ENCODE measurements around the gene DLX3. TPM values are rescaled to one million over a fixed set of nuclear protein-coding genes. Genes with fewer than 3 reads are reported as not detected.

DLX3 gene
- total RNA-seq, 2 donors from 2014 or later: not detected

- intact Hi-C loops (cut with DNase I): no loop called here
- 84 to 85% methylated on average over 6 of the region's 6 CpGs for WGBS, 2 donors
These were observed 26.8 kb upstream of the DLX3 start for GRCh38 chr17:50021681-50022370.

DNA sequence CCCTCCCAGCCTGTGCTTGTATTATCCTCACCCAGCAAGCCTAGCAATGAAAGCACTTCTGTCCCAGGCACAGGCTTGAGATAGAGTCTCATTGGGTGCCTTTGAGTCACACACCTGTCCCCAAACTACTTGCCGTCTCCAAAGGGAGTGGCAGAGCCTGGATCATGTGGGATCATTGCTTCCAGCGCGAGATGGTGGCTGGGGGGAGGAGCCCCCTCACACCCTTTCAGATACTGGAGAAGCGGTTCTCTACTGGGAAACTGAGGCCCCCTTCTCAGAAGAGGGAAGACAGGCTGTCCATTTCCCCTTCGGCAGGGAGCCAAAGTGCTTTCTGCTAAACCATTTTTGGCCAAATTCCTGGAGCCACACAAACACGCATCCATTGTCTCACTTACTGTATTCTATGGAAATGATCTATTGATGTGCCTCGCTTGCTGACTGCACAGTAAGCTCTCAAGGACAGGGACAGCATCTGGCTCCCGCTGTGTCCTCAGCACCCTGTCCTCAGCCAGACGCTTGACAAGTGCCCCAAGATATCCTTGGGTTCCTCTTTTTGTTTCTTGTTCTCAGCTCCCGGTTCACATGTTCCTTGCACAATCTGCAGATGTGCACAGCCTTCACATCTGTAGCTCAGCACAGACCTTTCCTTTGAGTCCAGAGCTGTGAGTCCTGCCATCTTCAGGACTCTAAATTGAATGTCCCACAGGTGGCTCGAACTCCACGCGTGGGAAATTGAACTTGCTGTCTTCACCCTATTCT is 26.0 kb upstream of the DLX3 start:
- intact Hi-C loops (cut with DNase I): no loop called here
- 57 to 61% methylated on average over 9 to 13 of the region's 13 CpGs for WGBS, 2 donors
- Histone ChIP-seq H3K4me1 (no peaks in the 10 kb centered on the region), H3K4me3 (no peak overlapping the region), H3K27me3 (no peaks in the 10 kb centered on the region), H3K36me3 (replicated peaks in 1 of 2; ENCODE audit: insufficient read depth in 1 of 2, low read depth in 2 of 2) (no peaks in the 10 kb centered on the region), H3K27ac (no peak overlapping the region), H3K9me3 (no peaks in the 10 kb centered on the region)
- ATAC-seq (no peak), DNase-seq (no peak)
- no peak for TF ChIP-seq POLR2A (IDR thresholded peaks at IDR 0.05)
- TF ChIP-seq, protein P1, sequence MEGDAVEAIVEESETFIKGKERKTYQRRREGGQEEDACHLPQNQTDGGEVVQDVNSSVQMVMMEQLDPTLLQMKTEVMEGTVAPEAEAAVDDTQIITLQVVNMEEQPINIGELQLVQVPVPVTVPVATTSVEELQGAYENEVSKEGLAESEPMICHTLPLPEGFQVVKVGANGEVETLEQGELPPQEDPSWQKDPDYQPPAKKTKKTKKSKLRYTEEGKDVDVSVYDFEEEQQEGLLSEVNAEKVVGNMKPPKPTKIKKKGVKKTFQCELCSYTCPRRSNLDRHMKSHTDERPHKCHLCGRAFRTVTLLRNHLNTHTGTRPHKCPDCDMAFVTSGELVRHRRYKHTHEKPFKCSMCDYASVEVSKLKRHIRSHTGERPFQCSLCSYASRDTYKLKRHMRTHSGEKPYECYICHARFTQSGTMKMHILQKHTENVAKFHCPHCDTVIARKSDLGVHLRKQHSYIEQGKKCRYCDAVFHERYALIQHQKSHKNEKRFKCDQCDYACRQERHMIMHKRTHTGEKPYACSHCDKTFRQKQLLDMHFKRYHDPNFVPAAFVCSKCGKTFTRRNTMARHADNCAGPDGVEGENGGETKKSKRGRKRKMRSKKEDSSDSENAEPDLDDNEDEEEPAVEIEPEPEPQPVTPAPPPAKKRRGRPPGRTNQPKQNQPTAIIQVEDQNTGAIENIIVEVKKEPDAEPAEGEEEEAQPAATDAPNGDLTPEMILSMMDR (IDR thresholded peaks at IDR 0.05): no peak

More at GRCh38 chr17:50021681-50022370, 26.8 kb upstream of the DLX3 start:
- TF ChIP-seq, protein P1 (IDR thresholded peaks at IDR 0.05): no peak
- TF ChIP-seq POLR2A (IDR thresholded peaks at IDR 0.05): no peak
- no peak for ATAC-seq
- Histone ChIP-seq H3K27me3 (no peaks in the 10 kb centered on the region), H3K36me3 (replicated peaks in 1 of 2; ENCODE audit: insufficient read depth in 1 of 2, low read depth in 2 of 2) (no peaks in the 10 kb centered on the region), H3K9me3 (no peaks in the 10 kb centered on the region), H3K4me1 (no peaks in the 10 kb centered on the region), H3K27ac (no peak overlapping the region), H3K4me3 (no peak overlapping the region)
- DNase-seq: no peak

- Histone ChIP-seq H3K9me3 (no peaks in the 10 kb centered on the region), H3K27ac (no peak overlapping the region)
These were observed 23.9 kb upstream of the DLX3 start for GRCh38 chr17:50018909-50019308.

GRCh38 chr17:50015146-50015545 is 20.1 kb upstream of the DLX3 start:
- no peaks in the 10 kb centered on the region for H3K27me3 ChIP-seq
- H3K27ac ChIP-seq: no peak overlapping the region
- ATAC-seq: no peak
- WGBS, 2 donors: 88 to 90% methylated on average over 2 of the region's 2 CpGs
- TF ChIP-seq, protein P1 (IDR thresholded peaks at IDR 0.05): no peak
- TF ChIP-seq POLR2A (IDR thresholded peaks at IDR 0.05): no peak
- intact Hi-C loops (cut with DNase I): no loop called here
- H3K36me3 ChIP-seq (replicated peaks in 1 of 2; ENCODE audit: insufficient read depth in 1 of 2, low read depth in 2 of 2): no peaks in the 10 kb centered on the region
- H3K4me1 ChIP-seq: no peaks in the 10 kb centered on the region
- no peak overlapping the region for H3K4me3 ChIP-seq
- no peak for DNase-seq
- peaks cover 0 to 8% (median 0%) of the 10 kb centered on the region in 3 donors for H3K9me3 ChIP-seq

More at GRCh38 chr17:50018909-50019308, 23.9 kb upstream of the DLX3 start:
- H3K27me3 ChIP-seq: no peaks in the 10 kb centered on the region
- 80 to 94% methylated on average over 1 of the region's 1 CpG for WGBS, 2 donors
- no peak for DNase-seq
- no peak for TF ChIP-seq POLR2A (IDR thresholded peaks at IDR 0.05)
- TF ChIP-seq, protein P1 (IDR thresholded peaks at IDR 0.05): no peak
- intact Hi-C loops (cut with DNase I): no loop called here
- no peak overlapping the region for H3K4me3 ChIP-seq
- H3K4me1 ChIP-seq: no peaks in the 10 kb centered on the region
- ATAC-seq: no peak
- H3K36me3 ChIP-seq (replicated peaks in 1 of 2; ENCODE audit: insufficient read depth in 1 of 2, low read depth in 2 of 2): no peaks in the 10 kb centered on the region

Data from body of pancreas (tissue), 4 donors.